D341Med (cell line): Measurements from ENCODE around the gene FRY.
"Not testable (repeated sequence)": the region's sequence is repeated elsewhere in the genome, so short reads cannot be mapped to it uniquely, and the experiment has no call there.

ENCODE experiments used
- DNase-seq: peaks from one replicate; pipeline ENCODE4 v3.0.0; 2012; ENCODE audit warnings: low spot score

The FRY gene

DNA sequence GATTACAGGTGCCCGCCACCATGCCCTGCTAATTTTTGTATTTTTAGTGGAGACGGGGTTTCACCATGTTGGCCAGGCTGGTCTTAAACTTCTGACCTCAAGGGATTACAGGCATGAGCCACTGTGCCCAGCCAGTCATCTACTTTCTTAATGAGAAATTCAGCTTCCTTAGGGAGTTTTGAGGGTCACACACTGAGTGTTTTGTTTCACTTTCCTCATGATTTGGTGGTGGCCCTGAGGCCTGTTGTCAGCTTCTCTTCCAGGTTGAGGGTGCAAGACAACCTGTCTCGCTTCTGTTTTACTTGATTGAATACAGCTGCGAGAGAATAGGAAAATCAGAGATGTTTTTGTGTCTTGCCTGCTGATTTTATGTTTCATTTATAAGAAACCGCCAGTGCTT is 9.9 kb downstream of the FRY start:
- no peak for DNase-seq

DNA sequence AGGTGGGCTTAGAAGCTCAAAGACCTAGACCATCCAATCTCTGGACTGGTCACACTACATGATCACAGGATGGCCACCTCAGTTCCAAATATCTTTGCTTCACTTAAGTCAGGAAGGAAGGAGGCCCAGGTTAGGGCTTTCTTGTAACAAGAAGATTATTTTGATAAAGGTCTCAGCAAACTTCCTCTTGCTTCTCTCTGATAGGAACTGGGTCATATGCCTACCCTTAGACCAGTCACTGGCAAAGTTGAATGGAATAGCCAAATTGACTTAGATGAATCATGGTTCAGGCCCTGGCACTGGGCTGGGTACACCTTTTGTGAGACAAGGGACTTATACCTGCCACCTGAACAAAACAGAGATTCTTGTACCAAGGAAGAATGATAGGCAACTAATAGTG is 11.0 kb downstream of the FRY start:
- no peak for DNase-seq

DNA sequence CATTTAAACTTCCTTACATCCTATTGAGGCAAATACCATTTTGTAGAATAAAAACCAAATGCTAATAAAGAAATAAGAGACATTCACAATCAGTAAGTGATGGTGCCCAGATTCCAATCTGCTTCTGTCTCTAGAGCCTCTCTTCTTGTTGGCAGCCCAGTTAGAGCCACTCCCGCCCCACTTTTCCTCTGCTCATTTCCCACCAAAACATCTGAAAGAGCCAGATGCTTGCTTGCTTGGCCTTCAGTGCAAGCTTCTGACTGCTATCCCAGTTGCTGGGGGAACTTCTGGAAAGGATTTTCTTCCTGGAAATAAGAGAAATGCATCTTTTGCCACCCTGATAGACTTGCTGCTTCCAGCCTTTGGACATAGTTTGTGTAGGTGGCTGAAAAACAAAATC is 12.9 kb downstream of the FRY start:
- no peak for DNase-seq

DNA sequence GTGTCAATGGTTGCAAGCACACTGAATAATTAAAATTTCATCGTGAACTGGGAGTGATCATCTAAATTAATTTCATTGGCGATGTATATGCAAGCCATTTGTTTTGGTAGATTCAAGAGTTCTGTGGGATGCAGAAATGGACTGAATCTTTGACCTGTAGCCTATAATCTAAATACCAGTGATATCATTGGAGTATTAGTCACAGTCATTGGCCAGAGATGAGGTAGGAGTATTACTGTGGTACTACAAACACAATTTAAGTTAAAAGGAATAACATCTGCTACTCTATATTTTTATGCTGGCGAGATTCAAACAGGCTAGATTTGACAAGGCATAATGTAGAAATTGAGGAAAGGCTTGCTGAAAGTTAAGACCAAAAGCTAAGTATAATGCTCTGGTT is 14.0 kb downstream of the FRY start:
- DNase-seq: no peak

DNA sequence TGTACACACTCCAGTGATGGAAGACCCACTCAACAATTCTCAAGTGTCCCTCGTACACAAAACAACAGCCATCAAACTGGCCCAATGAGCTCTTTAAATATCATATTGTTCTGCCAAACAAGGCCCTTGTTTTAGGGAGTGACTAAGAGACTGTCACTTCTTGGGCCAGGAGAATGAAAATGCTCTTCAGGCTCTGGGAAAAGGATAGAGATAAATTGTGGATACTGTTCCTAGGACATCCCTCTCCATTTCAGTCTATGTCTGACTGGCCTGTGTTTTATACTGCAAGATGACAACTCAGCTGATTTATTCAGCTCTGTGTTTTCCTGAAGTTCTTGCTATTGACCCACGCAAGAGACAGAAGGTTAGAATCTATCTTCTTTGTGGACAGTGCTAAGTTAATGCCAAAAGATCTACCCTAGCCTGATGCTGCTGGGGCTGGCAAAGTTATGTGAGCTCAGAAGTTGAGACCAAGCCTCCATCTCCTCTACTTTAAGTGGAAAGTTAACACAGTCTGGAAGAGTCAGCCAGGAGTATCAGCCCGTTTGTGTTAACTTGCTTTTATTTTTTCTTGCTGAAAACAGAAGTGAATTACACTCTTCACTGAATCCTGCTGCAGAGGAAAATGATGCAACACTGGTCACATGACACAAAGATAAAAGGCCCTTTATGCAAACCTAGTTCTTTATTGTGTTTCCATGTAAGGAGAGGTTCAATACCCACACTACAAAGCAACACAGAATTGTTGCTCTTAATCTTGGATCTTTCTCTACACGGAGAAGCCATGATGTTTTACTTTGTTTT is 14.6 kb downstream of the FRY start:
- DNase-seq: no peak

DNA sequence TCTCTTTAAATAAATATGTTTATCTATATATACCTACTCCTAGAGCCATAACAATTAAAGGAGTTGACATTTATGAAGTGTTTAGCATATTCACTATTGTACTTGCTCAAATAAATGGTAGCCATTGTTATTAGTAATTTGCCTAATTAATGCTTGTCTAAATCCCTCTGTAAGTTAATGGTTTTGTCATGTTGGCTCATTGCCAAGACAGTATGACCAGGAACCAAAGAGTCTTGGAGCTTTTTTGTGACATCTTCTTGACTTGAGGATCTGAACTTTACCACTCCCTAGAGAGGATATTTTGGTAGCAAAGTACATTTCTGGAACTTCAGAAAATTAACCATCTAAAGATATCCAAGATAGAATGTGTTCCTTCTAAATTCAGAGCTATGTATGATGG is 15.5 kb downstream of the FRY start:
- no peak for DNase-seq

DNA sequence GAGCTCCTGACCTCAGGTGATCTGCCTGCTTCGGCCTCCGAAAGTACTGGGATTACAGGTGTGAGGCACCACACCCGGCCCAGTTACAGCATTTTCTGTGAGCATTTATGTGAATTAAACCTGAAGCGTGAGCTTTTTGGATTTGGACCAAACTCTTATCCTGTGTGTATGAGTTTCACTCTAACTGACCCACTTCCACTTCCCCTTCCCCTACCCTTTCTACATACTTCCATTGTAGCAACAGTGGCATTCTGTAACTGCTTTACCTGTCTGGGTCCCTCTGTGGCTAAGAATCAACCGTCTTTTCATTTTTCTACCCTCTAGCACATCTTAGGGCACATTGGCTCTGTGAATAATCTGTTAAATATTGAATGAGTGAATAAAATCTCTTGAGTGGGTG is 16.2 kb downstream of the FRY start:
- no peak for DNase-seq

DNA sequence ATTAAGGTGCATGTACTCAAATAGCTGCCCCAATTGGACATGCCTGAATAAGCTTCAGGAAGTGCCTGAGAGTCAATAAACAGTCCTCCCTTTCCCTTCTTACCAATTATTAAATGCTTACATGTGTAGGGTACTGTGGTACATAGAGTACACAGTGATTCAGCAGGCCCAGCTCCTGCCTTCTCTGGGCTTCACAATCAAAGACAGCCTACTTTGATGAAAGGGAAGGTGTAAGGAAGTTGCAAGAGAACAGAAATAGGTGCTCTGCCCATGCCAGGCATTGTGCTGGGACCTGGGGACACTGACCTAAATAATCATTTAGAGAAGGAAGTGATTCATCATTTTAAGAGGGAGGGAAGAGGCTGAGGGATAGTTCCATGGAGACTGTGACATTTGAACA is 17.2 kb downstream of the FRY start:
- no peak for DNase-seq

DNA sequence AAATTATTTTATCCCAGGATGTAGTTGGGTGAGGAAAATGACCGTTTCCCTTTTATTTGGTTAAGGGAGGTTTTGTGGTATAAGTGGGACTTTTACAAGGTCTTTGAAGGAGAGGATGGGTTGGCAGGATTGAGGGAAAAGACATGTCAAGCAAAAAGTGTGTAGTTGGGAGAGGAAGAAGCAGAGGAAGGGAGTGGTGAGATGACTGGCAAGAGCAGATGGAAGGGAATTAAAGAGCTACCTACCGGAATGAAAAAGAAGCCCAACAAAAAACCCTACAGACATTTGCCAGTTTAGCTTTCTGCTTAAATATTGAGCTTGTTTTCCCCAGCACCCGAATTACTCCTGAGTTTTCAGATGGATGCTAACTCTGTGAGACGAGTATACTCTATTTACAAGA is 19.6 kb downstream of the FRY start:
- DNase-seq: no peak

DNA sequence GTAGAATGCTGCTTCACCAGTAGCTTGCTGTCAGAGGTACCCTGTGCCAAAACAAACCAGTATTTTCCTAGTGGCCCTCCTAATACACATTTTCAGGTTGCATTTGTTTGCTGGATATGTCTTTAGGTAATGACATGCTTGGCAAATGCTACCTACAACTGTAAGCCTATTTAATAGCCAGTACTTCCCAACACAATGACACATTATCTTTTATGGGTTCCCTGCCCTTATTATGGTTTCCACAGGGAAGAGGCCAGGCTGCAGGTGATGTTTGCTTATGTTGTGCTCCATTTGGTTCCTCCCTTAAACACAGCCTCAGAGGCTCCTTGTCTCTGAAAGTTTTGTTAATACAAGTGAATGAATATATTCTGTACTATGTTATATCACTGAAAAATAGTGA is 24.7 kb downstream of the FRY start:
- DNase-seq: no peak

DNA sequence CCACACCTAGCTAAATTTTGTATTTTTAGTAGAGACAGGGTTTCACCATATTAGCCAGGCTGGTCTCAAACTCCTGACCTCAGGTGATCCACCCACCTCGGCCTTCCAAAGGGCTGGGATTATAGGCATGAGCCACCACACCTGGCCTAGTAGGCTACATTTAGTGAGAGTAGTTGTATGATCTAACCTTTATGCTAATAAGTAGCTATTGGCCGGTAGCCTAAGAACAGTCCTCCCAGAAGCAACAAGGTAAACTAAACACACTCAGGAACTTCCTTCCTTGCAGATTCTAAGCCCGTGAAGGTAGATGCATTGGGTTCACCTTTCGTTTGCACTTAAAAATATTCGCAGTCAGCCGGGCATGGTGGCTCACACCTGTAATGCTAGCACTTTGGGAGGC is 25.8 kb downstream of the FRY start:
- DNase-seq: not testable (repeated sequence)

DNA sequence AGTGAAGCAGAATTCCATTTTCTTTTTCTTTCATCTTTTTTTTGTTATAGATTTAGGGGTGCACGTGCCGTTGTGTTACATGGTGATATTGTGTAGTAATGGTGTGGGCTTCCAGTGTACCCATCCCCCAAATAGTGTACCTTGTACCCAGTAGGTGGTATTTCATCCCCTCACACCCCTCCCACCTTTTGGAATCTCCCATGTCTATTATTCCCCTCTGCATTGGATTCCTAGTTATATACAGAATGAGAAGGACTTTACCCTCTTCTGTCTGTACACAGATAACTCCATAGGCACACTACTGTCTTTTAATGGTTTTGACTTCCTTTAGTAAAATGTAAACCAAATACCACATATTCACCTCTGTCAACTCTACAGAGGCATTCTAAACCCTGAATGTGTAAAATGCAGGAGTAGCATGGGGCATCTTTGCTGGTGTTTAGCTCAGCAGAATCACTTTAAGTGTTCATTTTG is 28.0 kb downstream of the FRY start:
- no peak for DNase-seq

DNA sequence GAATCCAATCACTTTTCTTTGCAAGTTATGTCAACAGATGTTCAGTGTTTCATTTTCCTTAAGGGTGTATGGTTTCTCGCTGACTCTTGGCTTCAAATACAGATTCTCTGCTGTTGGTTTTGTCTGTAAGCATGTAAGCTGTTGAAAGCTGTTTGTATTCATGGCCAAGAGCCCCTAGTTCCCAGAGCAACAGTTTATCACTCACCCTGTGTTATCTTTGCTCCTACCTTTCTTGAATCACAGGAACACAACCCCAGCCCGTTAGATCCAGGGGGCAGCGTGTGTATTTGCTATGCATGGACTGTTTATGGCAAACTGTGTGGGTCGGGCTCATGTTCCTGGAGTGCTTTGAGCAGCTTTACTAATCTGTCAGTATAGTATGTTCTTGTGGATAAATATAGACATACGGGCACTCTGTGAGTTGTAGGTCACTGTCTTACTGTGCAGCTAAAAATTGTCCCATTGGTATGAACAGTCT is 28.9 kb downstream of the FRY start:
- DNase-seq: no peak

DNA sequence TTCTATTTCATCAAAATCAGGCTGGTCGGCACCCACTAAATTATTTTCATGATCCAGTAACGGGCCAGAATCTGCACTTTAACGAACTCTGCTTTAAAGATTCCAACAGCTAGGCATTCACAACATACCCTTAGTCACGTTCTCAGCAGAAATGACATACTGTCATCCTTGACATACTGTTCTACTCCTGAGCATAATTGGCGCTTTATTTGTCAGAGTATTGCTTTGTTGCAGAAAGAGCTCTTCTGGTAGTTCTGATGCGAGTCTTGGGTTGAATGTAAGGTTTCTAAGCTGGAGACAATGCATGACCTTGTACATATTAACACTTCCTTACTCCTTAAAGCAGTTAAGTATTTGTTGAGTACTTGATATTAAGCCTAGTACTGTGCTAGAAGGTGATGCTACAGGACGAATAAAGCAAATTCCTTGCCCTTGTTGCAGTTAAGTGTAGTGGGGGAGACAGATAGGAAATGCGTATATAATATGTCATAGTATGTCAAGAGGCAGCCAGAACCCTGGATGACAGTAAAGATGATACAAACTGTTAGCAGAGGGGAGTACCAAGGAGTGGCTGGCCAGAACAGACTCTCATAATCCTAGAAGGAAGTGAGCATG is 32.2 kb downstream of the FRY start:
- DNase-seq: no peak

DNA sequence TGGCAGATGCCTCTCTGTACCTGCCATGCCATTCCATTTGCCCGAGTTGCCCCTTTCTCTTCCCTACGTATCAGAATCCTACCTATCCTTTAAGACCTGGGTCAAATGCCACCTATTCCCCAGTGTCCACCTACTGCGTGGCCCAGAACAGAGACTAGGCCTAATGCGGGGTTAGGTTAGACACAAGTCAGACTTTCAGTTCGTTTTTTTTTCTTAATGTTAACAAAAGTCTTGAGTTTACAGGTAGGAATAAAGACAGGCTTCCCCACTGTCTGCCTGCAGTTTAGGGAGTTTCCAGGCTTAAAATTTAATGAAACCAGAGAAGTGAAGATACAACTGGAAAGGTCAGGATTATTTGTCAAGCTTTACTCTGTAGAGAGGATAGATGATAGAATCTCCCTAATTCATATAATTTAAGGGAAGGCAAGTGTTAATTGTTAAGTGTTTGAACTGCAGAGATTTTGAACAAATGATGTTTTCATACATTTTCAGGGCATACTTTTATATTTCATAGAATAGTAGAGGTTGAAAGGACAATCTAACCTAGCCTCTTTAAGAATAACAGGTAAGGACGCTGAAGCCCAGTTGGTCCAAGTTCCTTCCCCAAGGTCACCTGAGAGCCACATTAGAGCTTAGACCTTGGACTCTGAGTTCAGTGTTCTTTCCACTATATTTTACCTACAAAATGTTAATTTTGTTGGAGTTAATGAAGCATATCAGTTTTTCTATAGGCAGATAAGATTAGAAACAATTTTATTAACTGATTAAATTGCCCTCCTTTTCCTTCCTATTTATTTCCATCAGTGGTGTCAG is 35.8 kb downstream of the FRY start:
- no peak for DNase-seq

DNA sequence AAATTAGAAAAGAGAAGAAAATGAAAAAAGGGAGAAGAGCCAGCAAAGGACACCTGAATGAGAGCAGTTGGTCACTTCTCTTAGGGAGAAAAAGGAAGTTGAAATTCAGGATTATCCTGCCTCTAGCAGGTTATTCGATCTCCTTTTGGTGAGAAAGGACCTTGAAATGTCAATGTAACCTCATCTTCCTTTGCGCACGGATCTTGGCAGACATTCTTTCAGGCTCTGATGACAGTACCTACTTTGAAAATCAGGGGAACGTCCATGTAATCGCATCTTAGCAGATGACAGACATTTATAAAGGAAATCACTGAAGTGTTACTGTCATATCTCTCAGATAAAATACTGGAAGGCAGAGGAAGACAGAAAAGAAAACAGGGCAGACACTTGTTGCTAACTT is 36.7 kb downstream of the FRY start:
- no peak for DNase-seq

DNA sequence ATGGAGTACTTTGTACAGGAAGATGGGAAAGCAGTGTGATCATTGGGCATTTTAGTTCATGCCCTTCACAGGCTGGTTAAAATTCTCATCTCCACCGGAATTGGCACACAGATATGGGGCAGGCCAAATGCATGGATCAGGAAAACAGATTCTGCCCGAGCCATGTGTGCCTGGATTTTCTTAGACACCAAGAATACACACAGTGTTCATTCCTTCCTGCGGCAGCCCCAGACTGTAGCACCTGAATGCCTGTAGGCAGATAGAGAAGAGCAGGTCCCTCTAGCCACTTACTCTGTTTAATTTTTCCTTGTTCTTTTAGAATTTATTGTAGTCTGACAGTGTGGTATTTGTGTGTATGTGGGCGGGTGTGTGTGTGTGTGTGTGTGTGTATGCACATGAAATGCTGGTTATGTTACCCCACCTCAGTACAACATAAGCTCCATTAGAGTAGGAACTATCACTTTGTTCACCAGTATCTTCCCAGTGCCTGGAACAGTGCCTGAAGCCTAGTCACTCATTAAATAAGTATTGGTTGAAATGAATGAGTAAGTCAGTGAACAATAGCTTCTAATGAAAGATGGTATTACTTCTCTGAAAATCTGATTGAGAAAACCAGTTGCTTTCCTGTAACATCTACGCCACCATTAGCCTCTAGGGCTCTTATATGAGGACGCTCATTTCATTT is 41.7 kb downstream of the FRY start:
- no peak for DNase-seq

DNA sequence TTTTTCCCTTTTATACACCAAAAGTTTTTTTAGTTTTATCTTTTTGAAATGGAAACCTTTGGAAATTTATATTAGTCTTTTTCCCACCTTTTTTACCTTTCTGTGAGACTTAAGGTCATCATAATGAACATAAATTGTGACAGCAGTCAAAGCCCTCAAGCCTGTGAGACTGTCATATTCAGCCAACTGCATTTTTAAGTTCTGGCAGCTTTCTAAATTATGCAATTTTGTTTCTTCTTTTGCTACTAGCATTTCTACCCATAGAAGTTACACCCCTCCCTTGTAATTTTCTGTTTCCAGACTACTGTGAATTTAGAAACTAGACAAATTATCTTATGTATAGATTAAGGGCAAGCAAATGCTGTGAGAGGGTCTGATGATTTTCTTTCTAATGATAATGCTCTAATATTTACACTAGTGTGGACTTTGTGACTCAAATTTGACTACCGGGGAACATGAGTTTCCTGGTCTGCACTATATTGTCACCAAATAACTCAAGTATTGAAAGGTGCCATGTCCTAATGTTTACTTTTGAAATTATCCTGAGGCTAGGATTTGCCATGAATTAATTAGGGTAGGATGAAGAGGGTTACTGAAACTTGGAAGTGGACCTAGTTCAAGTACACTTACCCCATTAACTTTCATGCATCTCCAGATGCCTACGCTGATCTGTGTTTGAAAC is 43.7 kb downstream of the FRY start:
- no peak for DNase-seq

DNA sequence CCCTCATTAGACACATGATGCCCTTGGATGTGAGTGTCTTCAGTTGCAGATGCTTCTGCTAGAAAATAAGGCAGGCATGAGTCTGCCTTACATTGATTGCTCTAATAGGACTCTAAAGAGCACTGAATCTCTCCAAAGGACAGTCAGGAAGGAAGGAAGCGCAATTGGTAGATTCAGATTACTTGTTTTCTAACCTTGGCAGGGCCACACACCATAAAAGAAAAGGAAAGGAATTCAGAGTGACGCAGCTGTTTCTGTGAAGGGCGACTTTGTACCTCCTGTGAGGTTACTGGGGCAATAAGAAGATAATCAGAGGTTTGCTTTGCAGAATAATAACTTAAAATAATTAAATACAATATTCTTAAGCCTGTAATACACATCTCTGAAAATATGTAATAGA is 48.0 kb downstream of the FRY start:
- DNase-seq: no peak

DNA sequence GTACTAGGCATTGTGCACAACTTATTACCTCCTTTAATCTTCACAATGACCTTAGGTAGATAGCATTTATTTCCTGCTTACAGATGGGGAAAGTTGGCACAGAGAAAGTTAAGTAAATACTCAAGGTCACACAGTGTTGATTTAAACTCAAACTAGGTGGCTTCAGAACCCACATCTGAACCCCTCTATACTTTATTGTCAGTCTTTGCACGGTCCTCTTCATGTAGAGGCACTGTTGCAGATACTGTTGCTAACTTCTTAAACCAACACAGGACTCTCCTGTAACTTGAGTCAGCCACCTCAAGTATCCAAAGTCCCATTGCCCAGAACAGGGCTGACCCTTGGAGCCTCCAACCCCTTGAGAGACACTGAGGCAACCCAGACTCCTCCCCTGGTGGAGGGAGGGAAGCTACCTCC is 48.8 kb downstream of the FRY start:
- DNase-seq: no peak

DNA sequence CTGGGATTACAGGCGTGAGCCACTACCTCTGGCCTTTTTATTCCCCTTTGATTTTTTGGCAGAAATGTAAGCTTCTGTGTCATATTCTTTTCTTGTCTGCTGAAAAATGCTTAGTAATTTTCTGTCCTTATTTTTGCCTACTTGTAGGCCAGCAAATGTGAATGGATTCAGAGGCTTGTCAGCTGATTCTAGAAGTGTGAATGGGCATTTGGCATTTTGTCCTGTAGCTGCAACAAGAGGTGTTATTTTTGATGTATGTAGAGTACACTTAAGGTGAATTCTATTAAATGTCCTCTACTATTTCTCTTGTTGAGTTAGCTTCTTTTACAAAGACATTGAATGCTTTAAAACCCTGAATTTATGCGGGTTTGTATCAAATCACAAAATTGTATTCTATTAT is 50.0 kb downstream of the FRY start:
- no peak for DNase-seq

DNA sequence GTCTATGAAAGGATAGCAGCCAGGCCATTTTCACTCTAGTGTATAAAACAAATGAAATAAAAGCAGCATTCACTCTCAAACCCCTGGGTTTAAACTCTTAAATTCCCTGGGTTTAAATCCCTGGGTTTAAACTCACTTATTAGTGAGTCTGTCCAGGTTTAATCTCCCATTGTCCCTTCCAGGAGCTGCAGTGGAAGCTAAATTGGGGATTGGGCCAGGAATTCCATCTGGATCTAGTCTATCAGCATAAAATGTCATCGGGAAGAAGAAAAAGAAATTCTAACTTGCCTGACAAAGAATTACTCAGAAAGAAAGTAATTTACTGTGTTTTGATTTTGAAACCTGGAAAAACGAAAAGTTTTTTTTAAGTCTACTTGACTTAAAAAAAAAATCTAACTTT is 54.8 kb downstream of the FRY start:
- no peak for DNase-seq
